OCI-LY1 (cell line): Measurements from ENCODE around the gene PSMB10.

Experiments used
- CTCF ChIP-seq: fragments of 200-600 bp; sonication (generic), shearing (Covaris generic); IDR thresholded peaks from 2 replicates; pipeline ENCODE4 v1.5.1; 2017; ENCODE audit warnings: mild to moderate bottlenecking, antibody characterized with exemption, low read length, moderate library complexity, mixed read lengths
- EZH2 ChIP-seq: fragments of 200-600 bp; sonication (generic), shearing (Covaris generic); IDR thresholded peaks from 2 replicates; pipeline ENCODE4 v1.8.0; 2017; ENCODE audit warnings: borderline replicate concordance, mixed run types, mild to moderate bottlenecking, antibody characterized with exemption, low read length, moderate library complexity, mixed read lengths

- TF ChIP-seq CTCF = no peak
- no peak for TF ChIP-seq EZH2
These were observed 33.8 kb downstream of the PSMB10 start for GRCh38 chr16:67902831-67903230.
